C4-2B (cell line): ENCODE measurements around the gene OR56A3.

Experiments
- ZFX ChIP-seq: fragments of 450-650 bp; IDR thresholded peaks from 2 replicates; pipeline ENCODE4 v1.6.1; 2017
- TF ChIP-seq, protein P1 (sequence below): fragments of 450-650 bp; conservative IDR thresholded peaks from 2 replicates; pipeline ENCODE4 v1.5.1; 2017; ENCODE audit warnings: mild to moderate bottlenecking

GRCh38 chr11:5892908-5893307, 49.1 kb upstream of the OR56A3 start, which contains the start of gene OR52E5:
- TF ChIP-seq, protein P1, sequence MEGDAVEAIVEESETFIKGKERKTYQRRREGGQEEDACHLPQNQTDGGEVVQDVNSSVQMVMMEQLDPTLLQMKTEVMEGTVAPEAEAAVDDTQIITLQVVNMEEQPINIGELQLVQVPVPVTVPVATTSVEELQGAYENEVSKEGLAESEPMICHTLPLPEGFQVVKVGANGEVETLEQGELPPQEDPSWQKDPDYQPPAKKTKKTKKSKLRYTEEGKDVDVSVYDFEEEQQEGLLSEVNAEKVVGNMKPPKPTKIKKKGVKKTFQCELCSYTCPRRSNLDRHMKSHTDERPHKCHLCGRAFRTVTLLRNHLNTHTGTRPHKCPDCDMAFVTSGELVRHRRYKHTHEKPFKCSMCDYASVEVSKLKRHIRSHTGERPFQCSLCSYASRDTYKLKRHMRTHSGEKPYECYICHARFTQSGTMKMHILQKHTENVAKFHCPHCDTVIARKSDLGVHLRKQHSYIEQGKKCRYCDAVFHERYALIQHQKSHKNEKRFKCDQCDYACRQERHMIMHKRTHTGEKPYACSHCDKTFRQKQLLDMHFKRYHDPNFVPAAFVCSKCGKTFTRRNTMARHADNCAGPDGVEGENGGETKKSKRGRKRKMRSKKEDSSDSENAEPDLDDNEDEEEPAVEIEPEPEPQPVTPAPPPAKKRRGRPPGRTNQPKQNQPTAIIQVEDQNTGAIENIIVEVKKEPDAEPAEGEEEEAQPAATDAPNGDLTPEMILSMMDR, result no peak
- TF ChIP-seq ZFX, result no peak
